Retina (tissue), 1 donor: Measurements from ENCODE around the gene NEK4.

Experiments used
- DNase-seq: peaks from one replicate; pipeline ENCODE4 v3.0.0-alpha.2; 2016

Gene NEK4

GRCh38 chr3:52770496-52771333 lies at the start of gene NEK4:
TSS of gene NEK4 (minus strand) at chr3:52770940. CDS start at chr3:52770746, 194 bp downstream.
- peak; percentile 96 for DNase-seq

- no peak for DNase-seq
Observed at GRCh38 chr3:52819936-52820335, 49.2 kb upstream of the NEK4 start.

GRCh38 chr3:52817860-52818259 lies 47.1 kb upstream of the NEK4 start:
- DNase-seq: no peak

- no peak for DNase-seq
Observed at GRCh38 chr3:52817221-52817620, 46.5 kb upstream of the NEK4 start.

- no peak for DNase-seq
Observed at GRCh38 chr3:52816654-52817053, 45.9 kb upstream of the NEK4 start.

GRCh38 chr3:52816199-52816598 lies 45.5 kb upstream of the NEK4 start:
- DNase-seq: no peak

GRCh38 chr3:52813810-52814209 lies 43.1 kb upstream of the NEK4 start:
- no peak for DNase-seq

- no peak for DNase-seq
Observed at GRCh38 chr3:52811452-52812011, 40.8 kb upstream of the NEK4 start.

GRCh38 chr3:52810923-52811322 lies 40.2 kb upstream of the NEK4 start:
- no peak for DNase-seq

GRCh38 chr3:52809662-52810377 lies 39.1 kb upstream of the NEK4 start:
- no peak for DNase-seq

GRCh38 chr3:52809149-52809548 lies 38.4 kb upstream of the NEK4 start:
- no peak for DNase-seq

GRCh38 chr3:52805270-52806039 lies 34.7 kb upstream of the NEK4 start:
- no peak for DNase-seq

- DNase-seq: no peak
Observed at GRCh38 chr3:52801839-52802238, 31.1 kb upstream of the NEK4 start.

- DNase-seq: no peak
Observed at GRCh38 chr3:52800079-52800478, 29.3 kb upstream of the NEK4 start.

GRCh38 chr3:52798978-52799476 lies 28.3 kb upstream of the NEK4 start:
- no peak for DNase-seq

GRCh38 chr3:52798376-52798977 lies 27.7 kb upstream of the NEK4 start:
- no peak for DNase-seq

- no peak for DNase-seq
Observed at GRCh38 chr3:52796411-52796810, 25.7 kb upstream of the NEK4 start.

- no peak for DNase-seq
Observed at GRCh38 chr3:52795298-52795900, 24.7 kb upstream of the NEK4 start.

- DNase-seq: peak; percentile 30
Observed at GRCh38 chr3:52794612-52795099, 23.9 kb upstream of the NEK4 start, which contains the start of gene ITIH3. TSS of gene ITIH3 (plus strand) at chr3:52794796. CDS start at chr3:52794804, 8 bp downstream.

GRCh38 chr3:52793702-52794611 lies 23.2 kb upstream of the NEK4 start:
- DNase-seq: peak; percentile 49
